ENCODE results near the gene AMIGO3.

AMIGO3 gene

GRCh38 chr3:49734752-49735151 is 15.3 kb upstream of the AMIGO3 start:
- no peak for TF ChIP-seq CTCF (IDR thresholded peaks at IDR 0.05; ENCODE audit: low read depth, low read length)
- H3K4me3 ChIP-seq (ENCODE audit: low read depth, low read length): no peak overlapping the region

GRCh38 chr3:49733551-49733950 is 14.1 kb upstream of the AMIGO3 start:
- no peak for TF ChIP-seq CTCF (IDR thresholded peaks at IDR 0.05; ENCODE audit: low read depth, low read length)

DNA sequence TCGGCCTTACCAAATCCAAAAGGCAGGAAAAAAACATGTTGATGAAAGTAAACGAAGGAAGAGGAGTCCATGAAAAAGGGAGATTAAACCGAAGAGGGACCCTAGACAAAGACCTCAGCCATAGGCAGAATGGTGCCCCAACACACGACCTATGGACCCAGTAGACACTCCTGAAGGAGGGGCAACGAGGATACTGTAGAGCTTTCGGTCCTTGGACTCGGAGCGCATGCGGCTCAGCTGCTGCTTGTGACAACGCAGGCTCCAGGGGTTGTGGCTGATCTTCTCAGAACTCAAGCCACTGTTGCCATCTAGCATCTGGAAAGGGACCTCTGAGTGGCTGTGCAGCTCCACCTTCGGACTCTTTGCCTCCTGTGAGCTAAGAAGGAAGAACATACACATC is 13.1 kb upstream of the AMIGO3 start:
- H3K4me3 ChIP-seq (ENCODE audit: low read depth, low read length): no peak overlapping the region
- TF ChIP-seq CTCF (IDR thresholded peaks at IDR 0.05; ENCODE audit: low read depth, low read length): no peak

More at GRCh38 chr3:49733551-49733950, 14.1 kb upstream of the AMIGO3 start:
- no peak overlapping the region for H3K4me3 ChIP-seq (ENCODE audit: low read depth, low read length)

- no peak for TF ChIP-seq CTCF (IDR thresholded peaks at IDR 0.05; ENCODE audit: low read depth, low read length)
- no peak overlapping the region for H3K4me3 ChIP-seq (ENCODE audit: low read depth, low read length)
Observed at GRCh38 chr3:49729966-49730609, 10.6 kb upstream of the AMIGO3 start.

- no peak overlapping the region for H3K4me3 ChIP-seq (ENCODE audit: low read depth, low read length)
- TF ChIP-seq CTCF (IDR thresholded peaks at IDR 0.05; ENCODE audit: low read depth, low read length): no peak
Observed at GRCh38 chr3:49727924-49728361, 8.5 kb upstream of the AMIGO3 start.

GRCh38 chr3:49727154-49727923 is 7.9 kb upstream of the AMIGO3 start:
- TF ChIP-seq CTCF (IDR thresholded peaks at IDR 0.05; ENCODE audit: low read depth, low read length): no peak

More at GRCh38 chr3:49727154-49727923, 7.9 kb upstream of the AMIGO3 start:
- no peak overlapping the region for H3K4me3 ChIP-seq (ENCODE audit: low read depth, low read length)

Measured in WI38 (cell line).